MM.1S (cell line): ENCODE data around the gene IL12RB1.

Source experiments
- EZH2 ChIP-seq: fragments of 300-600 bp; sonication (generic); optimal IDR thresholded peaks from 2 replicates; pipeline ENCODE3; 2017; ENCODE audit warnings: low read depth, mild to moderate bottlenecking, antibody characterized with exemption, low read length, mixed read lengths
- EZH2phosphoT487 ChIP-seq: fragments of 300-600 bp; sonication (generic); IDR thresholded peaks from 2 replicates; pipeline ENCODE4 v1.6.1; 2018; ENCODE audit warnings: antibody characterized with exemption, low read length
- TF ChIP-seq, protein P1 (sequence below): fragments of 300-600 bp; sonication (generic); IDR thresholded peaks from 2 replicates; pipeline ENCODE4 v1.5.1; 2016; ENCODE audit warnings: antibody characterized with exemption, low read length, mixed read lengths

DNA sequence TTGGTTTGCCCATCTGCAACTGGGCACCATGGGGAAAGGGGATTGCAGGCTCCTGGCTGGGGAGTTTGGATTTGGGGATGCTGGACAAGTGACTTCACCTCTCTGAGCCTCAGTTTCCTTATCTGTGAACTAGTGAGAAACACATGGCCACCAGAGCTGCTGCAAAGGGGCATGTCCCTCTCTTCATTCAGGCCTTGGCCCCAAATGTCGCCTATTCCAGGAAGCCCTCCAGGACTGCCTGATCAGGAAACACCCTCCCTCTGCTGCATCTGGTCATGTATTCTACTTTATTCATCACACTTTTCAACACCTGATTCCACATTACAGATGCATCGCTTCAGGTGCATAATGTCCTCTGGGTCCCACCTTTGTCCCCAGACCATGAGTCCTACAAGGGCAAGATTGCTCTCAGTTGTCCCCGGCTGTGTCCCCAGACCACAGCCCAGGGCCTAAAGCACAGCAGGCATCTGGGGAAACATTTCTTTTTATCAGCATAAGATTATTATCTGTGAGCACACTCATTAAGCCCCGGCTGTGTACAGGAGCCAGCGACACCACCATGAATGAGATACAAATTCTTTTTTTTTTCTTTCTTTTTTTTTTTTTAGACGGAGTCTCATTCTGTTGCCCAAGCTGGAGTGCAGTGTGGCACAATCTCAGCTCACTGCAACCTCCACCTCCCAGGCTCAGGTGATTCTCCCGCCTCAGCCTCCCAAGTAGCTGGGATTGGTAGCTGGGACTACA lies 41.3 kb downstream of the IL12RB1 start:
- TF ChIP-seq, protein P1, sequence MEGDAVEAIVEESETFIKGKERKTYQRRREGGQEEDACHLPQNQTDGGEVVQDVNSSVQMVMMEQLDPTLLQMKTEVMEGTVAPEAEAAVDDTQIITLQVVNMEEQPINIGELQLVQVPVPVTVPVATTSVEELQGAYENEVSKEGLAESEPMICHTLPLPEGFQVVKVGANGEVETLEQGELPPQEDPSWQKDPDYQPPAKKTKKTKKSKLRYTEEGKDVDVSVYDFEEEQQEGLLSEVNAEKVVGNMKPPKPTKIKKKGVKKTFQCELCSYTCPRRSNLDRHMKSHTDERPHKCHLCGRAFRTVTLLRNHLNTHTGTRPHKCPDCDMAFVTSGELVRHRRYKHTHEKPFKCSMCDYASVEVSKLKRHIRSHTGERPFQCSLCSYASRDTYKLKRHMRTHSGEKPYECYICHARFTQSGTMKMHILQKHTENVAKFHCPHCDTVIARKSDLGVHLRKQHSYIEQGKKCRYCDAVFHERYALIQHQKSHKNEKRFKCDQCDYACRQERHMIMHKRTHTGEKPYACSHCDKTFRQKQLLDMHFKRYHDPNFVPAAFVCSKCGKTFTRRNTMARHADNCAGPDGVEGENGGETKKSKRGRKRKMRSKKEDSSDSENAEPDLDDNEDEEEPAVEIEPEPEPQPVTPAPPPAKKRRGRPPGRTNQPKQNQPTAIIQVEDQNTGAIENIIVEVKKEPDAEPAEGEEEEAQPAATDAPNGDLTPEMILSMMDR = no peak
- no peak for TF ChIP-seq EZH2
- no peak for TF ChIP-seq EZH2phosphoT487
